ENCODE data around the gene NPSR1.

DNA sequence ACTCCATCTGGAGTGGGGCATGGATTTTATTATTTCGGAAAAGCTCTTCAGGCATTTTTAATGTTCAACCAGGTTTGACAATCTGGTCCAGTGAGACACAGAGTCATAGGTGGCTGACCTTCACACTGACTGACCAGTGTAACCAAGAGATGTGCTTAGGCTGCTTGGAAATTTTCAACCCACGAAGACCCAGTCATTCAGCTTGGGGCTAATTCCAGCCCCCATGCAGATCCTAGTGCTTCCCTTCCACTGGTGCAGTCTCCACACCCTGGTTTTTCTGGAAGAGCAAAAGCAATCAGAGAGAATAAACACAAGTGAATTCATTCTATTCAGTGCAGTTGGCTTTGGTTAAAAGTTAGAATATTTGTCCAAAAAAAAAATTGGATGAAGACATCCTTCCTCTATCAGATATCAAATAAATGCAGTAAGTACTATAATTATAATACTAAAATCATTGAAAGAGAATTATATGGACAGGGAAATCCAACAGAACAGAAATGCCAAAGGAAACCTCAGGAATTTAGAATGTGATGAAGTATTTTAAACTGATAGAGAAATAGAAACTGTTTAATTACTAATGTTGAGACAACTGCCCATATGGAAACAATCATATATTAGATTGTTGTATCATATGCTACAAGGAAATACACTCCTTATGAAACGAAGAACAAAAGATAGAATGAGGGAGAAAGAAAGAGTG, 178.0 kb downstream of the NPSR1 start:
- TF ChIP-seq, protein P1, sequence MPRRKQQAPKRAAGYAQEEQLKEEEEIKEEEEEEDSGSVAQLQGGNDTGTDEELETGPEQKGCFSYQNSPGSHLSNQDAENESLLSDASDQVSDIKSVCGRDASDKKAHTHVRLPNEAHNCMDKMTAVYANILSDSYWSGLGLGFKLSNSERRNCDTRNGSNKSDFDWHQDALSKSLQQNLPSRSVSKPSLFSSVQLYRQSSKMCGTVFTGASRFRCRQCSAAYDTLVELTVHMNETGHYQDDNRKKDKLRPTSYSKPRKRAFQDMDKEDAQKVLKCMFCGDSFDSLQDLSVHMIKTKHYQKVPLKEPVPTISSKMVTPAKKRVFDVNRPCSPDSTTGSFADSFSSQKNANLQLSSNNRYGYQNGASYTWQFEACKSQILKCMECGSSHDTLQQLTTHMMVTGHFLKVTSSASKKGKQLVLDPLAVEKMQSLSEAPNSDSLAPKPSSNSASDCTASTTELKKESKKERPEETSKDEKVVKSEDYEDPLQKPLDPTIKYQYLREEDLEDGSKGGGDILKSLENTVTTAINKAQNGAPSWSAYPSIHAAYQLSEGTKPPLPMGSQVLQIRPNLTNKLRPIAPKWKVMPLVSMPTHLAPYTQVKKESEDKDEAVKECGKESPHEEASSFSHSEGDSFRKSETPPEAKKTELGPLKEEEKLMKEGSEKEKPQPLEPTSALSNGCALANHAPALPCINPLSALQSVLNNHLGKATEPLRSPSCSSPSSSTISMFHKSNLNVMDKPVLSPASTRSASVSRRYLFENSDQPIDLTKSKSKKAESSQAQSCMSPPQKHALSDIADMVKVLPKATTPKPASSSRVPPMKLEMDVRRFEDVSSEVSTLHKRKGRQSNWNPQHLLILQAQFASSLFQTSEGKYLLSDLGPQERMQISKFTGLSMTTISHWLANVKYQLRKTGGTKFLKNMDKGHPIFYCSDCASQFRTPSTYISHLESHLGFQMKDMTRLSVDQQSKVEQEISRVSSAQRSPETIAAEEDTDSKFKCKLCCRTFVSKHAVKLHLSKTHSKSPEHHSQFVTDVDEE (CRISPR knock-in tag; IDR thresholded peaks at IDR 0.05): no peak
- no peak for TF ChIP-seq ARNTL (CRISPR knock-in tag; IDR thresholded peaks at IDR 0.05; ENCODE audit: borderline replicate concordance, low read depth)
- TF ChIP-seq ZFP30 (CRISPR knock-in tag; IDR thresholded peaks at IDR 0.05): no peak

All from SK-N-SH treated with all-trans-retinoic acid at 6 μM for 48 hours (cell line).